ENCODE results near the gene ARHGAP35.
"Not testable (repeated sequence)": the region's sequence is repeated elsewhere in the genome, so short reads cannot be mapped to it uniquely, and the experiment has no call there.

The ARHGAP35 gene

DNA sequence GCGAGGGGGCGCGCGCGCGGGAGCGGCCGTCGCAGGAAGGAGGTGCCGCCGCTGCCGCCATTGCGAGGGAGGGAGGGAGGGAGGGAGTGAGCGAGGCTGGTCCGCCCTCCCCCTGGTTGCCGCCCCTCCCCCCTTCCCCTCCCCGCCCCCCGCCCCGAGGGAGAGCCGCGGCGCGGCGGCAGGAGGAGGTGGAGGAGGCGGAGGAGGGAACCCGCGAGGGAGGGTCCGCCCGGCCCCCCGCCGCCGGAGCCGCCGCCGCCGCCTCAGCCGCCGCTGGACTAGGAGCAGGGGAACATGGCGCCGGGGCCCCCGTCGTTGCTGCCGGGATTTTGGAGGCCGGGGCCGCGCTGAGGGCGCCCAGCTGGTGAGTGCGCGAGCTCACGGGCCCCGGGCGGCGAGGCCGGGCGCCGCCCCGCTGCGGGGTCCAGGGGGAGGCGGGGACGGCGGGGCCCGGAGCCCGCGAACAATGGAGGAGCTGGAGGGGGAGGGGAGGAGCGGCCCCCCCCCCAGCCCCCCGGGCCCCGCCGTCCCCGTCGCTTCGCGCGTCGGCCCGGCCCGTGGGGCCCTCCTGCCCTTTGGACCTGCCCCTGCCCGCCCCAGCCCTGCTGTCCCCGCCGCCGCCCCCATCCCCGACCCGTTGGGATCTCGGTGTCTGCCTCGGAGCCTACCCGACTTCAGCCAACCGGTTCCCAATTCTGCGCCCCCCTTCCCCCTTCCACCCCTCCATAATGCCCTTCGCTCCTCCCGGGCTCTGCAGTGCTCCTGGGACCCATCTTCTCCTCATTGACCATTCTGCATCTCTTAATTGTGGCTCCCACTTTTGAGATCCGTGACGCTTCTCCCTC, at the start of gene ARHGAP35:
Gene ARHGAP35, plus strand, starts transcription at position 152 of the 845 bp plus-strand sequence. CDS start 57,679 bp downstream, outside the sequence.
- no peak for DNase-seq (ENCODE audit: low read depth in 2 of 2)

DNA sequence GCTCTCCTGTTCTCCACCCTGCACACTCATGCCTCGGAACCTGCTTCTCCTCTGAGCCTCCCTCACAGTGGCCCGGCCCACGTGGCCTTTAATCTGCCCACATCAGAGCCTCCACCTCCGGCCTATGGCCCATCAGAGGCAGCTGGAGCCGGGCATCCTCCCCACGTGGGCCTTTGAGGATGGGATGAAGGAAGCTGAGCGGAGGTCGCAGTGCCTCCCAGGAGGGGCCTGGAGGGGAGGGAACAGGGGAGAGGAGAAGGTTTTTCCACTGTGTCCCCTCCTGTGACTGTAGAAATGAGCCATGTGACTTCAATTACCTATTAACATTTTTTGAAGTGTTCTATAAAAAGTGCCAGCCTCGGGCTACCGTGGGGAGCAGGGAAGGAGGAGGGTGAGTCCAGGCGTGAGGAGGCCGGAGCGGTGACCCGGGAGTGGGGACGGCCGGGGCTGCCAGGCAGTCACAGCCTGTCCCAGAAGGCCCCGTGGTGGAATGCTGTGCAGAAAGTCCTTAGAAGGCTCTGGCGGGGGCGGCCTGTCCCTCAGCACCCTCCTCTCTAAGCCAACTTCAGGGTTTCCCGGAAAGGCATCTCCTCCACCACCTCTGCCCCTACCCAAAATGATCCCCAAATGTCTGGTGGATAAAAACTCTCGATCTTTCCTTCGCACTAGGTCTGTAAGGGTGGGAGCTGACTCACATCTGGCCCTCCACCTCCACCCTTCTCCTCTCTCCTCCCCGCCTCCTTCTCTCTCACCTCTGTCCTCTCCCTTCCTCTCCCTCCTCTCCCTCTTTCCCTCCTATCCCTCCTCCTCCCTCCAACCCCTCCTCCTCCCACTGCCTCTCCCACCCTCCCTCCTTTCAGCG, 47.6 kb upstream of the ARHGAP35 start:
- DNase-seq (ENCODE audit: low read depth in 2 of 2) = no peak

DNA sequence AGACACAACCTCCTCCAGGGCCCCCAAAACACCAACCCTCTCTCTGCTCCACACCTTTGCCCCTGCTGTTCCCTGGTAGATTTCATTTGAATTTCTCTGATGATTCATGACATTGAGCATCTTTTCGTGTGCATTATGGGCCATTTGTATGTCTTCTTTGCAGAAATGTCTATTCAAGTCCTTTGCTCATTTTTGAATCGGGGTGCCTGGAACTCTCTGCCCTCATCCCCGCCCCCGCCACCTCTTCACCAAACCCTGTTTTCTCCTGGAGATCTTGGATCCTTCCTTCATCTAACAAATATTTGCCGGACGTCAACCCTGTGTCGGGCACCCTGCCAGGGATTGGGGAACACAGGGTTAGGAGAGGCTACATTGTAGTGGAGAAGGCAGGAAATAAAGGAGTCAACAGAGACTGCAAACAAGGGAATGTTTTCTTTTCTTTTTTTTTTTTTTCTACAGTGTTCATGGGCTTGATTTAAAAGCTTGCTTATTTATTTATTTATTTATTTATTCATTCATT, 46.9 kb upstream of the ARHGAP35 start:
- no peak for DNase-seq (ENCODE audit: low read depth in 2 of 2)

DNA sequence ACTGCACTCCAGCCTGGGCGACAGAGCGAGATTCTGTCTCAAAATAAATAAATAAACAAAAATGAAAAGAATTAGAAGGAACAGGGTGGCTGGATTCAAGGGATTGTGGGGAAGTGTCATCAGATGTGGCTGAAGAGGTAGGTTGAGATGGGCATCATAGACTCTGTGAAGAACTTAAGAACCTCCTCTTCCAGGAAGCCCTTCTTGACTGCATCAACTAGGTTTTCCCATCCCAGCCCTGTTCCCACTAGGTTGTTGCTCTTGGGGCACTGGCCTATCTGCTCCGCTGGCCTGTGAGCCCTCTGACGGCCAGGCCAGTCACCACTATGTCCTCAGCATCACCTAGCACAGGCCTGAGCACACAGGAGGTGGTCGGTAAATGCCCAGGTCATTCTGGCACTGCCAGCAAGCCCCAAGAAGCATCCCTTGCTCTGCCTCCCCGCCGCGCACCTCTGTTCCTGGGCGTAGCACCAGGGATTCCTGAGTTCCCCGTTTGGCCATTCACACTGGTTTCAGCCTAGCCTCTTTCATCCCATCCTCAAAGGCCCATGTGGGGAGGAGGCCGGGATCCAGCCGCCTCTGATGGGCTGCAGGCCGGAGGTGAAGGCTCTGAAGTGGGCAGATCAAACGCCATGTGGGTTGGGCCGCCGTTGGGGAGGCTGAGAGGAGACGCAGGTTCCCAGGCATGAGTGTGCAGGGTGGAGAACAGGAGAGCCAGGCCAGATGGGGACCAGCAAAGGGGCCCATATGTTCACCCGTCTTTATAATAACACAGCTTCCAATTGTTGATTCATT, 44.8 kb upstream of the ARHGAP35 start:
- DNase-seq (ENCODE audit: low read depth in 2 of 2) = no peak

DNA sequence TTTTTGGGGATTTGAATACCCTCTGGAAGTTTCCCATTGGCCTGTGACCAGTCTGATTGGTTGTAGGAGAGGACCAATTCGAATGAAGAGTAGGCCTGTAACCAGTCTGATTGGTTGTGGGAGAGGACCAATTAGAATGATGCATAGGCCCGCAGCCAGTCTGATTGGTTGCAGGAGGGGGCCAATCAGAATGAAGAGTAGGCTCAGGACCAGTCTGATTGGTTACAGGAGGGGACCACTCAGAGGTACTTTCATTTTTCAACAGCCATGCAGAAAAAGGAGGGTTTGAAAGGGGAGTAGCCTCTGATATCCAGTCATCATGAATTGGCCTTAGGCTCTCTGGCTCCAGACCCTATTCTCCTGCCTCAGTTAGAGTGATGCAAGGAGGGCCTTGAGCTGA, 42.0 kb upstream of the ARHGAP35 start:
- no peak for DNase-seq (ENCODE audit: low read depth in 2 of 2)

DNA sequence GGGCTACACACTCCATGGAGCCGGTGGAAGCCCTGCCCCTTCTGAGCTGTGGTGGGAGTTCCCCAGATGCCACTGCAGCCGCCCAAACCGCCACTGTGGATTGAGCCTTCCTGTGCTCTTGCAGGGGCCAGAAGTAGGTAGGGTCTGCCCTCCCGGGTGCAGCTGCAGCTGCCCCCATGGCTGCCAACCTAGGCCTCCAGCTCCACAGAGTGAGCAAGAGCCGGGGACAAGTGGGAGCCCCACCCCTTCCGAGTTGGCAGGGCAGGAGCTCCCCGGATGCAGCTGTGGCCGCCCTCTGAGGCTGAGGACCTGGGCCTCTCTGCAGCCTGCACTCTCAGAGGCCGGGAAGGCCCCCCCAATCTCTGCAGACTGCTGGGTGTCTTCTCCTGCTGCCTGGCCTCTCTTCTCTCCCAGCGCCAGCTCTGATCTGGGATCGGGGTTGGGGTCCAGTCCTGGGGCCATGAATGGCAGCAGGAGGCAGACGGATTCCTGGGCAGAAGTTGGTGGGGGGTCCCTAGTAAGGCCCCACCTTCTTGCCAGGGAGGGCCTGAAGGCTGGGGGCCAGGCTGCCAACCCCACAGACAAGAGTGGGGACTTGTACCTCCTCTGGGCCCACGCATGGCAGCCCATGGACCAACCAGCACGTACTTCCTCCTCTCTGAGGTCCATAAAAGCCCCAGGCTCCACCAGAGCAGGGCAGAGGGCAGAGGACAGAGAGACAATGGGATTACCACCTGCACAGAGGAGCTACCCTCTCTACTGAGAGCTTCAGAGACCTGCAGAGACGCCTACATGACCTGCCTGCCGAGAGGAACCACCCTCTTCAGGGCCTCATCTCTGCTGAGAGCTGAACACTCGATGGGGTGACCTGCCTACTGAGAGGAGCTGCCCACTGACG, 39.0 kb upstream of the ARHGAP35 start:
- DNase-seq (ENCODE audit: low read depth in 2 of 2) = peak; percentile 21 to 29

DNA sequence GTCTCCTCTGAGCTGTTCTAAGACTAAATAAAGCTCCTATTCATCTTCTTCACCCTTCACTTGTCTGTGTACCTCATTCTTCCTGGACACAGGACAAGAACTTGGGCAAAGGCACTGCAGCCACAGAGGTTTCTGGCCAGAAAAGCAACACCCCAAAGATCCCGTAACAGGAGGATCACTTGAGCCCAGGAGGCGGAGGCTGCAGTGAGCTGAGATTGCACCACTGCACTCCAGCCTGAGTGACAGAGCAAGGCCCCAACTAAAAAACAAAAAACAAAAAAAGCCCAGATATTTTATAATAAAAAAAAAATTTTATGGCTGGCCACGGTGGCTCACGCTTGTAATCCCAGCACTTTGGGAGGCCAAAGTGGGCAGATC, 38.4 kb upstream of the ARHGAP35 start:
- DNase-seq (ENCODE audit: low read depth in 2 of 2) = not testable (repeated sequence)

DNA sequence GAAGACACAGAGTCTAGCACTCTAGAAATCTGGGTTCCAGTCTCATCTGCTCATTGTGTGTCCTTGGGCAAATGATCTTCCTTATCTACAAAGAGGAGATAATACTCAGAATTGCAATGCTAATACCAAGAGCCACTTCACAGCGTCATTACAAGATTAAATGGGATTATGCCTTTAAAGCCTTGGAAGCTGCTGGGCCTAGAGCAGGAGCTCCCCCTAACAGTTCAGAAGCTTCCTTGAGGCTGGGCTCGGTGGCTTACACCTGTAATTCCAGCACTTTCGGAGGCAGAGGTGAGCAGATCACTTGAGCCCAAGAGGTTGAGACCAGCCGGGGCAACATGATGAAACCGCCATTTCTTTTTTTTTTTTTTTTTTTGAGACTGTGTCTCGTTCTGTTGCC, 37.7 kb upstream of the ARHGAP35 start:
- no peak for DNase-seq (ENCODE audit: low read depth in 2 of 2)

DNA sequence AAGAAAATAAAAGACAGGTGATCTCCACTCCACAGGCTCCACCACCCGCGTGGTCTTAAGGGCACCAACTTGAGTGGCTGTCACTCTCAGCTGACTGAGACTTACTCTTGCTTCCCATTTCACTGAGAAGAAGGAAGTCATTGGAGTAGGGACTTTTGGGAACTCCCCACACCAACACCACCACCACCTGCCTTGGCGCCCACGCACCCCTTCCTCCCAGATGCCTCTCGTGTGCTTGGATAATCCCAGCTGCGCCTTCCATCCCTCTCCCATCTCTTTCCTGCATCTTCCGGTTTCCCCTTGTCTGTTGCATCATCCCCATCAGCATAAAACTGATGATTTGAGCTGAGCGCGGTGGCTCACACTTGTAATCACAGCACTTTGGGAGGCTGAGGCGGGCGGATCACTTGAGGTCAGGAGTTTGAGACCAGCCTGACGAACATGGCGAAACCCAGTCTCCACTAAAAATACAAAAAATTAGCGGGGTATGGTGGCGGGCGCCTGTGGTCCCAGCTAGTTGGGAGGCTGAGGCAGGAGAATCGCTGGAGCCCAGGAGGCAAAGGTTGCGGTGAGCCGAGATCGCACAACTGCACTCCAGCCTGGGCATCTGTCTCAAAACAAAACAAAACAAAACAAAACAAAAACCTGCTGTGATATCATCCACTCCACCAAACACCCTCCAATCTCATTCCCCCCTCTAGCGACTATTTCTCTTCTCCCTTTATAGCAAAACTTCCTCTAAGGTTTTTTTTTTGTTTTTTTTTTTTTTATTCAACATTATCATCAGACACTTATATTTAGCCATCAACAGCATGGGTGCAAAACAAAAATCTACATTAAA, 35.7 kb upstream of the ARHGAP35 start:
- DNase-seq (ENCODE audit: low read depth in 2 of 2) = no peak

DNA sequence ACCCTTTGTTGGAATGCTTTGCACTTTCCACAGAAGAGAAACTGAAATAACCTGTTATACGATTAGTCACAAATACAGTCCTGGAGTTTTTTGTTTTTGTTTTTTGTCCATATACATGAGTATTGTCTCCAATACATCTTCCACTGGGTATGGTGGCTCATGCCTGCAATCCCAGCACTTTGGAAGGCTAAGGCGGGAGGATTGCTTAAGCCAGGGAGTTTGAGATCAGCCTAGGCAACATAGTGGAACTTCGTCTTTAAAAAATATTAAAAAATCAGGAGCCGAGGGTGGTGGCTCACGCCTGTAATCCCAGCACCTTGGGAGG, 35.1 kb upstream of the ARHGAP35 start:
- DNase-seq (ENCODE audit: low read depth in 2 of 2) = no peak

DNA sequence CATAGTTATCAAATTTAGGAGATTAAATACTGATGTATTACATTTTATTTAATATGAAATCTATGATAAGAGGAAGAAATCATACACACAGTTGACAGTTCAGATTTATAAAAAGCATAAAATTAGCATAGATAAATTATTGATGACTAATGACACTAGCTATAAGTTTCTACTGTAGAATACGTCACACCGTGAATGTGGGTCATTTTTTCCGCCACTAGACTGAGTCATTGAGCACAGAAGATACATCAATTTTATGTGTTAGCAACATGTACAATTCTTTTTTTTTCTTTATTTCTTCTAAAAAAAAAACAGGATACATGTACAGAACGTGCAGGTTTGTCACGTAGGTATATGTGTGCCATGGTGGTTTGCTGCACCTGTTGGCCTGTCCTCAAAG, 32.3 kb upstream of the ARHGAP35 start:
- DNase-seq (ENCODE audit: low read depth in 2 of 2) = no peak

DNA sequence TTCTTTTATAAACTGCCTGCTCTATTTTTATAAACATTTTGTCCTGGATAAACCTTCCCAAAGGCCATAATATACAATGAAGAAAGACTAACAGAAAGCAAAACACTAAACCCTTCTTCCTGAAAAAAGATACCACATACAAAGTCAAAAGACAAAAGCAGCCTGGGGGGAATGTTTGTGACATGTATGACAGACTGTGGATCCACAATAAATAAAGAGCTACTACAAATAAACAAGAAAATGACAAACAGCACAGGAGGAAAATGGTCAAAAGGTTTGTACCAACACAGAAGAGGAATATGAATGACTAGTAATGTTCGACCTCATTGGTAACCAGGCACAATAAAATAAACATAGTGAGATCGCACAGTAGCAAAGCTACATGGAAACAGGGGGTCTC, 29.9 kb upstream of the ARHGAP35 start:
- DNase-seq (ENCODE audit: low read depth in 2 of 2) = no peak

DNA sequence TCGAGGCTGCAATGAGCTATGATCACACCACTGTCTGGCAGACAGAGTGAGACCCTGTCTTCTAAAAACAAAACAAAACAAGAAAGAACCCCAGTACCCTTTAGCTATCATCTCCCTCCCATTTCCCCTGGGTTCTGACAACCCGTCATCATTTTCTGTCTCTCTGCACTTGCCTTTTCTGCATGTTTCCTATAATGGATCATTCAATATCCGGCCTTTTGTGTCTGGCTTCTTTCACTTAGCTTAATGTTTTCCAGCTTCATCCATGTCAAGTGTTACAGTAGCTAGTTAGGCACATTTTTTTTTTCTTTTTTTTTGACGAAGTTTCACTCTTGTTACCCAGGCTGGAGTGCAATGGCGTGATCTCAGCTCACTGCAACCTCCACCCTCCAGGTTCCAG, 26.7 kb upstream of the ARHGAP35 start:
- no peak for DNase-seq (ENCODE audit: low read depth in 2 of 2)

DNA sequence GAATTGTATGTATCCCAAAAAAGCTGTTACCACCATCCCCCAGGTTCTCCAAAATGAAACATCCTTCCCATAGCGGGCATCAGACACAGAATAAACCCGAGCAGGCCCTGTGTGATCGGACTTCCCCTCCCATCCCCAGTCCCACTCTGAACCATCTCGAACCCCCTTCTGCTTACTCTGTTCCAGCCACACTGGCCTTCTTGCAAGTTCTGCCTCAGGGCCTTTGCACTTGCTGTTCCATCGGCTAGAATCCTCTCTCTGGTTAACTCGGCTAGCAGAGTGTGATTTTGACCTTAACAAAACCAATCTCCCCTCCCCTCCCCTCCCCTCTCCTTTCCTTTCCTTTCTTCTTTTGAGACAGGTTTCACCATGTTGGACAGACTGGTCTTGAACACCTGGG, 25.8 kb upstream of the ARHGAP35 start:
- no peak for DNase-seq (ENCODE audit: low read depth in 2 of 2)

DNA sequence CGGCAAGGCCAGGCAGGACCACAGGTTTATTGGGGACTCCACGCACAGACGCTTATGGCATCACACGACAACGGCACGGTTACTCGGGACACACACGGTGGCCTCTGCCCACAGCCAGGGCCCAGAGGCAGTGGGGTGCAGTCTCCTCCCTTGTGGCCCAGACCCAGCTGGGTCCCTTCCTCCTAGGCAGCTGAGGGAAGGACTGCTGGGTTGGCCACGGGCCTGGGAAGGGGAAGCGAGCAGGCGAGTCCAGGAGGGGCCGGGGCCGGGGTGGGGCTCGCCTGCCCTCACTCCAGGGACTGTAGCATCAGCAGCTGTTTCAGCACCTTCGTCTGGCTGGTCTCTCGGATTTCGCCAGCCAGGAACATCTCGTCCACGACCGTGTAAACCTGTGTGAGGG, 22.6 kb upstream of the ARHGAP35 start:
- DNase-seq (ENCODE audit: low read depth in 2 of 2) = no peak

DNA sequence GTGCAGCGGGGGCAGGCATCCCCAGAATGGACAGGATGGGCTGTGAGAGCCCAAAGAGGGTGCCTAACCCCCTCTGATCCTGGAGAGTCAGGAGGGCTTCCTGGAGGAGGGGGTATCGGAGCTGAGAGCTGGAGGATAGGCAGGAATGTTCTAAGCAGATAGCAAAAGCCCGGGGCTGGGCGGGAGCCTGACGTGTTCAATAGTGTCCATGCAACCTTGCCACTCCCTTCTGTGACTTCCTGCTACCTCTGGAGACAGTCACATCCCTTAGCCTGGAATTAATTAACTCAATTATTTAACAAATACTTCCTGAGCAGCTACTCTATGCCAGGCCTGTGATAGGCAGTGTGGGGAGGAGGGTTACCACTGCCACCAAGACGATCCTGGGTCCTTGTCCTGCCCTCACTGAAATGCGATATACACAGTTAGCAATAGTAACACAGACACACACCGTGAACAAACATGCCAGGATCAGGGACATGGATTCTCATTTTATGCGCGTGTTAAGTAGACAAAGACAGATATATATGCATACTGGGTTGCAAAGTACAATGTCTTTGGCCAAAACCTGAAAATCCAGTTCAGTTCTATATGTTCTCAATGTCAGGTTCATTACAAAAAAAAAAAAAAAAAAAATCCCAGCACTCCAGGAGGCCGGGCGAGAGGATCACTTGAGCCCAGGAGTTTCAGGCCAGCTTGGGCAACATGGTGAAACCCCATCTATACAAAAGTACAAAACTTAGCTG, 20.9 kb upstream of the ARHGAP35 start:
- no peak for DNase-seq (ENCODE audit: low read depth in 2 of 2)

DNA sequence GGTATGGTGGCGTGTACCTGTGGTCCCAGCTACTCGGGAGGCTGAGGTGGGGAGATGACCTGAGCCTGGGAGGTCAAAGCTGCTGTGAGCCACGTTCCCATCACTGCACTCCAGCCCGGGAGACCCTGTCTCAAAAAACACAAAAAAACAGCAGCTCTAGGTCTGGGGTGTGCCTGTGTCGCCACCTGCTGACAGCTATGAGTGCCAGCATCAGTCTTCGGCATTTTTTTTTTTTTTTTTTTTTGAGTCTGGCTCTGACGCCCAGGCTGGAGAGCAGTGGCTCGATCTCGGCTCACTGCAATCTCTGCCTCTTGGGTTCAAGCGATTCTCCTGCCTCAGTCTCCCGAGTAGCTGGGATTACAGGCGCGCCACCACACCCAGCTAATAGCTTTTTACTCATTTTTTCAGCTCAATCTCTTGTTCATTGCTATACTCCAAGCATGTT, 20.3 kb upstream of the ARHGAP35 start:
- DNase-seq (ENCODE audit: low read depth in 2 of 2) = peak in 1 of 2 donors; percentile 5

DNA sequence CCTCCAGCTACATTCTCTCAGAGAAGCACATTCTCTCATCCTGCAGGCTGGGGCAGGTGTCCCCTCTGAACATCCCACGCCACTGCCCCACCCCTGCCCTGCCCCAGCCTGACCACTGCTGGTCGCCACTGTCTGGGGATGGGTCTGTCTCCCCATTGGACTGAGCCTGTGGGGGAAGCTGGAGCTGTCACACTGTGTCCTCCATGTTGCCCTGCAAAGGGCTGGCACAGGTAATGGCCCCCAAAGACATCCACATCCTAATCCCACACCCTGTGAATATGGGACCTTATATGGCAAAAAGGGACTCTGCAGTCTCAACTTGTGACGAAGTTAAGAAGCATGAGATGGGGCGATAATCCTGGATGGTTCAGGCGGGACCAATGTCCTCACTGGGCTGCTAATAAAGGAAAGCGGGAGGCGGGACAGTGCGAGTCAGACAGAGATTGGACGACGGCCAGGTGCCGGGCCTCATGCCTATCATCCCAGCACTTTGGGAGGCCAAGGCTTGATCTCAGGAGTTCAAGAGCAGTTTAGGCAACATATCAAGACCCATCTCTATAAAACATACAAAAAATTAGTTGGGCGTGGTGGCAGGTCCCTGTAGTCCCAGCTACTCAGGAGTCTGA, 19.2 kb upstream of the ARHGAP35 start:
- no peak for DNase-seq (ENCODE audit: low read depth in 2 of 2)

DNA sequence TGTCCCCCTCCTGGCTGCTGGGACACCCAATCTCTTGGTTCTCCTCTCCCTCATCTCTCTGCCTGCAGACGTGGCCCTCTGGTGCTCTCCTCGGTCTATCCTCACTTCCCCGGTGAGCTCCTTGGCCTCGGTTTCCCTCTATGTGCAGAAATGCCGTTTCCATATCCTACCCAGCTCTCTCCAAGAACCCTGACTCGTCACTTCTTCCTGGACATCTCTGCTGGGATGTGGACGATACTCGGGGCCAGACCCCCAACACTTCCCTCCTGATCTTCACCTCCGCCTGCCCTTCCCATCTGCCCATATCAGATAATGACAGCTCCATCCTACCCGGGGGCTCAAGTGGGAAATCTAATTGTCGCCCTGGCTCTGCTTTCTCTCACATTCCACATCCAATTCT, 18.0 kb upstream of the ARHGAP35 start:
- DNase-seq (ENCODE audit: low read depth in 2 of 2) = no peak
